NCI-H146 (cell line): ENCODE data around the gene SH3RF1.
A peak's percentile ranks its signal among the peaks of the same experiment; 100 is the strongest.
"Not testable (repeated sequence)": the region's sequence is repeated elsewhere in the genome, so short reads cannot be mapped to it uniquely, and the experiment has no call there.

Experiments used
- DNase-seq: peaks from one replicate; lab custom pipeline; 2025; lab: John Stamatoyannopoulos, UW

Gene SH3RF1

GRCh38 chr4:169225812-169226211 is 44.9 kb downstream of the SH3RF1 start:
- DNase-seq, result no peak

GRCh38 chr4:169225058-169225751 is 45.6 kb downstream of the SH3RF1 start:
- DNase-seq, result no peak

- no peak for DNase-seq
These were observed 48.0 kb downstream of the SH3RF1 start for GRCh38 chr4:169222761-169223160.

- no peak for DNase-seq
These were observed 49.1 kb downstream of the SH3RF1 start for GRCh38 chr4:169221662-169222061.

- no peak for DNase-seq
These were observed 49.8 kb downstream of the SH3RF1 start for GRCh38 chr4:169220854-169221411.

- DNase-seq, result no peak
These were observed 50.3 kb downstream of the SH3RF1 start for GRCh38 chr4:169220447-169220846.

GRCh38 chr4:169219440-169219839 is 51.3 kb downstream of the SH3RF1 start:
- no peak for DNase-seq

- no peak for DNase-seq
These were observed 55.1 kb downstream of the SH3RF1 start for GRCh38 chr4:169215656-169216055.

GRCh38 chr4:169212981-169213380 is 57.8 kb downstream of the SH3RF1 start:
- DNase-seq, result no peak

- DNase-seq, result no peak
These were observed 60.1 kb downstream of the SH3RF1 start for GRCh38 chr4:169210504-169211118.

- DNase-seq, result peak; percentile 39
These were observed 61.3 kb downstream of the SH3RF1 start for GRCh38 chr4:169209388-169209883.

GRCh38 chr4:169208516-169208915 is 62.2 kb downstream of the SH3RF1 start:
- no peak for DNase-seq

GRCh38 chr4:169208090-169208455 is 62.7 kb downstream of the SH3RF1 start:
- DNase-seq, result no peak

GRCh38 chr4:169207436-169208089 is 63.2 kb downstream of the SH3RF1 start:
- no peak for DNase-seq

- no peak for DNase-seq
These were observed 65.0 kb downstream of the SH3RF1 start for GRCh38 chr4:169205744-169206080.

- DNase-seq, result no peak
These were observed 65.5 kb downstream of the SH3RF1 start for GRCh38 chr4:169205075-169205743.

- no peak for DNase-seq
These were observed 66.9 kb downstream of the SH3RF1 start for GRCh38 chr4:169203891-169204290.

GRCh38 chr4:169203278-169203677 is 67.5 kb downstream of the SH3RF1 start:
- DNase-seq, result not testable (repeated sequence)

GRCh38 chr4:169202878-169203277 is 67.9 kb downstream of the SH3RF1 start:
- DNase-seq, result no peak

GRCh38 chr4:169202145-169202699 is 68.5 kb downstream of the SH3RF1 start:
- no peak for DNase-seq

GRCh38 chr4:169201222-169202144 is 69.3 kb downstream of the SH3RF1 start:
- DNase-seq, result no peak
